PC-3 (cell line): ENCODE measurements around the gene SCD5. TPM values are rescaled to one million over a fixed set of nuclear protein-coding genes. Genes with fewer than 3 reads are reported as not detected.

Source experiments
- ATAC-seq: fragments of 200-7000 bp; cut with Tn5 transposase; 2 replicates; pipeline ENCODE4 v1.9.1; 2020; ENCODE audit warnings: mild to moderate bottlenecking, moderate library complexity
- BruUV-seq: library from RNA; stranded (reverse); fragments of 400-500 nt; replicated peaks from 2 replicates; lab custom pipeline; 2021; lab: Mats Ljungman, UMichigan
- CTCF ChIA-PET: fragments of 300-600 bp; sonication (Branson Sonifier 250); formaldehyde crosslinking; loops from one replicate; lab custom pipeline; 2022; ENCODE audit warnings: antibody characterized with exemption; lab: Charles Lee
- POLR2A ChIA-PET: fragments of 300-600 bp; sonication (Branson Sonifier 250); formaldehyde crosslinking; loops from one replicate; lab custom pipeline; 2022; ENCODE audit warnings: antibody characterized with exemption; ENCODE audit not compliant: unreplicated experiment; lab: Charles Lee
- DNase-seq: peaks from one replicate; pipeline ENCODE4 v3.0.0-alpha.2; 2015
- H2AFZ ChIP-seq: fragments of 300-600 bp; sonication (generic); 2 replicates; pipeline ENCODE4 v1.6.0; 2016; ENCODE audit warnings: antibody characterized with exemption, low read length
- H3F3A ChIP-seq: fragments of 300-600 bp; sonication (generic); one replicate; pipeline ENCODE4 v1.6.0; 2017; ENCODE audit warnings: antibody characterized with exemption, low read length, control low read depth, mild to moderate bottlenecking; ENCODE audit not compliant: unreplicated experiment
- H3K27ac ChIP-seq: fragments of 300-600 bp; sonication (generic); 2 replicates; pipeline ENCODE4 v1.5.1; 2016; ENCODE audit warnings: mild to moderate bottlenecking, low read length
- H3K27me3 ChIP-seq: fragments of 300-600 bp; sonication (generic); 2 replicates; pipeline ENCODE4 v1.6.1; 2016; ENCODE audit warnings: low read length, mixed read lengths
- H3K36me3 ChIP-seq: fragments of 300-600 bp; sonication (generic); 2 replicates; pipeline ENCODE4 v1.6.1; 2016; ENCODE audit warnings: low read depth, mixed run types, low read length, mixed read lengths
- H3K4me1 ChIP-seq: fragments of 300-600 bp; sonication (generic); 2 replicates; pipeline ENCODE4 v1.5.1; 2016; ENCODE audit warnings: low read length; ENCODE audit not compliant: insufficient read depth
- H3K4me2 ChIP-seq: fragments of 300-600 bp; sonication (generic); 2 replicates; pipeline ENCODE4 v1.6.0; 2016; ENCODE audit warnings: low read length
- H3K4me3 ChIP-seq: fragments of 300-600 bp; sonication (generic); 2 replicates; pipeline ENCODE4 v1.5.1; 2016; ENCODE audit warnings: mild to moderate bottlenecking, low read length, mixed read lengths
- H3K79me2 ChIP-seq: fragments of 300-600 bp; sonication (generic); 2 replicates; pipeline ENCODE4 v1.6.1; 2017; ENCODE audit warnings: low read length, mixed read lengths
- H3K9ac ChIP-seq: fragments of 300-600 bp; sonication (generic); 2 replicates; pipeline ENCODE4 v1.6.0; 2016; ENCODE audit warnings: mild to moderate bottlenecking, low read length
- H3K9me2 ChIP-seq: fragments of 300-600 bp; sonication (generic); replicated peaks from 2 replicates; pipeline ENCODE4 v1.6.1; 2016; ENCODE audit warnings: mixed run types, low read length, mixed read lengths
- H3K9me3 ChIP-seq: fragments of 300-600 bp; sonication (generic); 2 replicates; pipeline ENCODE4 v1.6.1; 2016; ENCODE audit warnings: low read length, mixed read lengths
- H4K20me1 ChIP-seq: fragments of 300-600 bp; sonication (generic); 2 replicates; pipeline ENCODE4 v1.6.1; 2016; ENCODE audit warnings: low read length, mixed read lengths
- CTCF ChIP-seq: fragments of 300-600 bp; sonication (generic); conservative IDR thresholded peaks from 2 replicates; pipeline ENCODE4 v1.5.1; 2017; ENCODE audit warnings: antibody characterized with exemption, low read depth, mild to moderate bottlenecking, low read length
- EZH2 ChIP-seq: fragments of 300-600 bp; sonication (generic); IDR thresholded peaks from one replicate; pipeline ENCODE4 v1.6.1; 2017; ENCODE audit warnings: antibody characterized with exemption, mild to moderate bottlenecking, low read length; ENCODE audit not compliant: unreplicated experiment
- EZH2phosphoT487 ChIP-seq: fragments of 300-600 bp; sonication (generic); IDR thresholded peaks from 2 replicates; pipeline ENCODE4 v1.6.1; 2018; ENCODE audit warnings: mild to moderate bottlenecking, antibody characterized with exemption, low read length, borderline replicate concordance
- intact Hi-C: fragments of 100-400 bp; cut with micrococcal nuclease; formaldehyde crosslinking; loops from 2 replicates; pipeline ENCODE4 v1.9.0; 2023
- total RNA-seq: library from RNA; depleted of rRNA; stranded (reverse); fragments of >200 nt; gene quantifications from 2 replicates; pipeline ENCODE4 v1.2.3, GENCODE V29; 2014

SCD5 gene
- total RNA-seq, 1 experiment from 2014 or later, result 3.8 TPM

- TF ChIP-seq CTCF (no peak), EZH2 (no peak)
- H4K20me1 ChIP-seq, result no peaks in the 10 kb centered on the region
- ChIA-PET POLR2A (no interaction called here), CTCF (no interaction called here)
- ATAC-seq, result no peak
- H3K9me3 ChIP-seq, result no peaks in the 10 kb centered on the region
- no peaks in the 10 kb centered on the region for H3K9me2 ChIP-seq
- H3K4me3 ChIP-seq, result no peak overlapping the region
- H3K4me2 ChIP-seq, result no peak overlapping the region
- H3K4me1 ChIP-seq, result peaks cover 10% of the 10 kb centered on the region; the same call in 1 of the 2 replicates
- no peak overlapping the region for H3K9ac ChIP-seq
- H3K79me2 ChIP-seq, result no peaks in the 10 kb centered on the region
- no peaks in the 10 kb centered on the region for H3K27me3 ChIP-seq
- no peak for DNase-seq
- no TSS peak for BruUV-seq
- no peaks in the 10 kb centered on the region for H3K36me3 ChIP-seq
- no peak overlapping the region for H3K27ac ChIP-seq
- no peak overlapping the region for H2AFZ ChIP-seq
- no peaks in the 10 kb centered on the region for H3F3A ChIP-seq
- intact Hi-C loops, result no loop called here
Observed at GRCh38 chr4:82681754-82682153, 116.8 kb downstream of the SCD5 start.

- intact Hi-C loops, result no loop called here
- TF ChIP-seq CTCF (no peak), EZH2phosphoT487 (no peak), EZH2 (no peak)
- H4K20me1 ChIP-seq, result no peaks in the 10 kb centered on the region
- no peak overlapping the region for H3K27ac ChIP-seq
- H3F3A ChIP-seq, result no peaks in the 10 kb centered on the region
- H2AFZ ChIP-seq, result no peak overlapping the region
- ATAC-seq, result no peak
- CTCF ChIA-PET, result no interaction called here
- H3K79me2 ChIP-seq, result no peaks in the 10 kb centered on the region
- H3K4me3 ChIP-seq, result no peak overlapping the region
- no peak for DNase-seq
- H3K4me2 ChIP-seq, result no peak overlapping the region
- POLR2A ChIA-PET, result no interaction called here
- H3K27me3 ChIP-seq, result no peaks in the 10 kb centered on the region
- no TSS peak for BruUV-seq
- H3K9ac ChIP-seq, result no peak overlapping the region
- no peaks in the 10 kb centered on the region for H3K36me3 ChIP-seq
- H3K9me3 ChIP-seq, result no peaks in the 10 kb centered on the region
- peaks cover 10% of the 10 kb centered on the region; the same call in 1 of the 2 replicates for H3K4me1 ChIP-seq
- no peaks in the 10 kb centered on the region for H3K9me2 ChIP-seq
Observed at GRCh38 chr4:82680834-82681233, 117.8 kb downstream of the SCD5 start.

- no peaks in the 10 kb centered on the region for H4K20me1 ChIP-seq
- H3K9ac ChIP-seq, result no peak overlapping the region
- H3K4me1 ChIP-seq, result peaks cover 10% of the 10 kb centered on the region; the same call in 1 of the 2 replicates
- H3K27me3 ChIP-seq, result no peaks in the 10 kb centered on the region
- ChIA-PET CTCF (no interaction called here), POLR2A (no interaction called here)
- H3K9me3 ChIP-seq, result no peaks in the 10 kb centered on the region
- TF ChIP-seq EZH2, result no peak
- TF ChIP-seq CTCF, result no peak
- no peak for TF ChIP-seq EZH2phosphoT487
- intact Hi-C loops, result no loop called here
- H3K27ac ChIP-seq, result no peak overlapping the region
- no peak overlapping the region for H2AFZ ChIP-seq
- no peaks in the 10 kb centered on the region for H3K79me2 ChIP-seq
- ATAC-seq, result no peak
- no peaks in the 10 kb centered on the region for H3K36me3 ChIP-seq
- no peaks in the 10 kb centered on the region for H3K9me2 ChIP-seq
- no peaks in the 10 kb centered on the region for H3F3A ChIP-seq
- no peak overlapping the region for H3K4me2 ChIP-seq
- no TSS peak for BruUV-seq
- no peak for DNase-seq
- H3K4me3 ChIP-seq, result no peak overlapping the region
Observed at GRCh38 chr4:82679531-82679930, 119.1 kb downstream of the SCD5 start.
